ENCODE data around the gene EIF2A.

Gene EIF2A

DNA sequence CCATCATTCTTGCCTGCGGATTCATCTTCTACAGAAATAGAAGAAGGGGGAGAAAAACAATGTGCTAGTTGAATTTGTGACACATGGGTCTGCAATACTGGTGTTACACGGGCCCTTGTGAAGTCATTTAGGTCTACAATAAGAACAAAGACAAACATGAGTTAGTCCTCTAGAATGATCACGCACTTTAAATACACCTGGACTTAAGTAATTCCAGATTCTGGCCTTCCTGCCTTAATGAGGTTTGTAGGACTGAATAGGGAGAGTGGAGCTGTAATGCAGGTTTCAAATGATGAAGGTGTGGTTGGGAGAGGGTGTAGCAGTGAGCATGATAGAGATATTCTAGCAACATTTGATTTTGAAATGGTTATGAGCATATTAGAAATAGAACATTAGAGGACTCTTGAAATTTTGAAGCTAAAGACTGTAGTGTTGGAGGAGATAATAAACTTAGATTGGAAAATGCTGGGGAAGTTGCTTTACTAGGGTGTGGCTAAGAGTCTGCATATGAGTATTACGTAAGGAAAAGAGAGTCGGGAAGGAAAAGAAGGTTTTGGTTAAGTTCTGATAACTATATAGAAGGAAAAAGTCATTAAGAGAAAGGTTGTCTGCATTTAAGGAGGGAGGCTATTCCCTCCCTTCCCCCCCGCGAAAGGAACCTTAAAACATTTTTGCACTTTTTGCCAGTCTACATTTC lies 606 bp downstream of the EIF2A start:
- Histone ChIP-seq H3K4me1 (peaks cover 29% of the 10 kb centered on the region), H3K36me3 (replicated peaks) (peaks cover 26% of the 10 kb centered on the region), H3K27me3 (ENCODE audit: low read depth) (no peaks in the 10 kb centered on the region), H3K4me3 (peak overlapping the region; percentile 66), H3K9me3 (no peaks in the 10 kb centered on the region)
- no peak for DNase-seq (ENCODE audit: low spot score in 2 of 2)
- in situ Hi-C loops (cut with MboI; ENCODE audit: low sequenced_read_pairs) = loop anchor here (5.0 to 25.0 kb wide), 3 partner anchors 55 to 615 kb away; partner anchors contain the start of gene SELENOT

DNA sequence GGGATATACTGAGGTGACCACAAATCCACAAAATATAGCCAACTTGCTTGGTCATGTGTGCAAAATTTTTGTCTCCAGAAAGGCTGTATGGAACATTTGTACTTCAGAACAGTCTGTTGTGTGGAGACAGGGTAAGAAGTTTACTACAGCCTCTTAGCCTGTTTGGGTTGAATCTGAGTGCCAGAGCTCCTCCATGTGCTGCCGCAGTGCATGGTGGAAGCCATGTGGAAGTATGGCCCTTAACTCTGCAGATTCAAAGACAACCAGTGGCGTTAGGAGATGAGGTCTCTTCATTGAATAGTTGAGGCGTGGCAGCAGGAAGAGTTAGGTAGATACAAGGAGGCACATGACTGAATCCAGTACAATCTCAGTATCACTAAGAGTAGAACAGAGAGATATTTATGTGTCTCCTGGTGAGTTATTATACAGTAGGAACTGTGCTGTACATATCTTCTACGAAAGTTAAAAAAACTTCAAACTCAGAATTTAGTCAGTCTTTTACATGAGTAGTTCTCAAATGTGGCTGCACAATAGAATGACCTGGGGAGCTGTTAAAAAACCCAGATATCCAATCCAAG lies 9.4 kb downstream of the EIF2A start:
- no peaks in the 10 kb centered on the region for H3K9me3 ChIP-seq
- peaks cover 28% of the 10 kb centered on the region for H3K36me3 ChIP-seq (replicated peaks)
- H3K27me3 ChIP-seq (ENCODE audit: low read depth) = no peaks in the 10 kb centered on the region
- no peak for DNase-seq (ENCODE audit: low spot score in 2 of 2)
- in situ Hi-C loops (cut with MboI; ENCODE audit: low sequenced_read_pairs) = no loop called here
- peaks cover 13% of the 10 kb centered on the region for H3K4me1 ChIP-seq
- no peak overlapping the region for H3K4me3 ChIP-seq

DNA sequence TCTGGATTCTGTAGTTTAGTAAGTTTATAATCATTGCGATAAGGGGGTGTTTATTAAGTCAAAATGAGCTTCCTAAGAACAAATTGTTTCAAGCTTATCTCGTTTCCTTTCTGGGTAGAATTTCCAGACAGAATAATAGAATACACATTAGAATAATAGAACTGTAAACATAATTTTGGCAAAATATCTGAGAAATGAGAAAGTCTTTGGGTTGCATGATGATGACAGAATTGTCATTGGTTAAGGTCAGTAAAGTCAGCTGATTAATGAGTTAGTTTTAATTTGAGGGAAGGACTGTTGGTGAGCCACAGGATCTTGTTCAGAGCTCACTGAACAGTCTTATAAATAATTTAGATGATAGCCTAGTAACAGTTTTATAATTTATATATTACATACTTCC lies 10.2 kb downstream of the EIF2A start:
- no peak overlapping the region for H3K4me3 ChIP-seq
- no peaks in the 10 kb centered on the region for H3K27me3 ChIP-seq (ENCODE audit: low read depth)
- peaks cover 13% of the 10 kb centered on the region for H3K4me1 ChIP-seq
- no peak for DNase-seq (ENCODE audit: low spot score in 2 of 2)
- no peaks in the 10 kb centered on the region for H3K9me3 ChIP-seq
- H3K36me3 ChIP-seq (replicated peaks) = peaks cover 26% of the 10 kb centered on the region
- in situ Hi-C loops (cut with MboI; ENCODE audit: low sequenced_read_pairs) = no loop called here

DNA sequence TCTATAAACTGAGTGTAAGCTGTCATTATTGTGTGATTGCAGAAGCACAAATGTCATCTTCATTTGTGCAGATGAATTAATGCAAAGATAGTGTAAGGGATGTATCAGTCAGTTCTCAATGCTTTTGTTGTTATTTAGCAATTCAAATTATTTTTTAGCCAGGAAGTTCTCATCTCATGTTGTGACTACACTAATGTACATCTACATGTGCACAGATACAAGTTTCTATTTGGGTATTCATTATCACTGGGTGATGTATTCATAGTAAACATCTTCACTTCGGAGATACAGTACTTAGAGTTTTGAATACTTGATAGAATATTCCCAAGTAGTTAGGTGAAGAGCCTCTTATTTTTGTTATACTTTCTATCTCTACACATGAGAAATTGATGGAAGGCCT lies 11.1 kb downstream of the EIF2A start:
- DNase-seq (ENCODE audit: low spot score in 2 of 2) = no peak
- Histone ChIP-seq H3K4me3 (no peak overlapping the region), H3K36me3 (replicated peaks) (peaks cover 17% of the 10 kb centered on the region), H3K27me3 (ENCODE audit: low read depth) (no peaks in the 10 kb centered on the region), H3K4me1 (peaks cover 13% of the 10 kb centered on the region), H3K9me3 (no peaks in the 10 kb centered on the region)
- in situ Hi-C loops (cut with MboI; ENCODE audit: low sequenced_read_pairs) = no loop called here

DNA sequence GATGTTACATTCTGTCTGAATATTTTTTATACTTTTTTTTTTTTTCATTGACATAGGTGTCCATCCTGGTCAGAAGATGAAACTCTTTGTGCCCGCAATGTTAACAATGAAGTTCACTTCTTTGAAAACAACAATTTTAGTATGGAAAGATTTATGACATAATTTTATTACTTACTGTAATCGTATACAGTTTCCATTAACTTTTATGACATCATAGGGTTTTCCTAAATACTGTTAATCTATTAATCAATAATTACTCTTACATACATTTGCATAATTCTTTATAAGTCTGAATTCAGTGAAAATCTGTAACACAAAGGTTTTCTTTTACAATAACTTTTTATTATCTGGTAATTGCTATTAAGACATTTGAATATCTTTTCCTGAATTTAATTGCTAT lies 17.7 kb downstream of the EIF2A start:
- Histone ChIP-seq H3K4me3 (no peak overlapping the region), H3K36me3 (replicated peaks) (peaks cover 28% of the 10 kb centered on the region), H3K27me3 (ENCODE audit: low read depth) (no peaks in the 10 kb centered on the region), H3K4me1 (no peaks in the 10 kb centered on the region; the same call in 1 of the 2 replicates), H3K9me3 (no peaks in the 10 kb centered on the region)
- in situ Hi-C loops (cut with MboI; ENCODE audit: low sequenced_read_pairs) = no loop called here
- DNase-seq (ENCODE audit: low spot score in 2 of 2) = no peak

DNA sequence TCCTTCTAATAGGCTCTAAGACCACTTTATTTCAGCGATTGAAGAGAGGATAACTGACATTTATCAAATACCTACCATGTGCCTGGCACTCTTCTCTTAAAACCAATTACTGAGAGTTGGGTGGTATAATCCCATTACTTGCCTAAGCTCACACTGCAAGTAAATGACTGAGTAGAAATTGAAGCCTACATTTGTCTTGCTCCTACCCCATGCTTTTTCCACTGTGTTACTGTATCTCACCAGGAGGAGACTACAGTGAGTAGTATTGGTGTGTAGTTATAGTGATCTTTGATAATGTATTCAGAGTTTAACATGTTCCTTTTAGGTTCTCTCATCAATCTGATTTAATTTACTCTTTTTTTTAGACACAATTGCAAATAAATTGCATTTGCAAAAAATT lies 20.7 kb downstream of the EIF2A start:
- H3K36me3 ChIP-seq (replicated peaks) = peaks cover 41% of the 10 kb centered on the region
- in situ Hi-C loops (cut with MboI; ENCODE audit: low sequenced_read_pairs) = no loop called here

DNA sequence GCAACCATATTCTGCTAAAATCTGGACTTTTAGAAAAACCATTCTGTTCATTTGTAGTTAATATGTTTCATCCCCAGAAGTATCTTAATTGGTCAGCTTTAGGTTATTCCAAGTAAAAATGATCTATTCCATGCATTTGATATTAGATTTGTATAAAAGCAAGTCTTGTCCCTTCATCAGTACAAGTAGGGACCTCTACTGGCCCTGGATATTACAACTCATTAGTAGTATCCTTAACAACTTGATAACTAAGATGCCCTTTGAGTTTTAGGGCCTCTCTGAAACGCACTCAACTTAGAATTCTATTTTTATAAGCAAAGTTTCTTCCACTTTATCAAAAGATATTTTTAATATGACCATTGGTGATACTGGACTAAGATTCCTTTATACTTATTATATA lies 31.3 kb downstream of the EIF2A start:
- Histone ChIP-seq H3K4me3 (no peak overlapping the region), H3K36me3 (replicated peaks) (peaks cover 36% of the 10 kb centered on the region), H3K27me3 (ENCODE audit: low read depth) (no peaks in the 10 kb centered on the region), H3K4me1 (peaks cover 4% of the 10 kb centered on the region), H3K9me3 (no peaks in the 10 kb centered on the region)
- DNase-seq (ENCODE audit: low spot score in 2 of 2) = no peak
- in situ Hi-C loops (cut with MboI; ENCODE audit: low sequenced_read_pairs) = no loop called here

More for the DNA sequence above, 20.7 kb downstream of the EIF2A start:
- no peaks in the 10 kb centered on the region for H3K27me3 ChIP-seq (ENCODE audit: low read depth)
- H3K4me1 ChIP-seq = no peaks in the 10 kb centered on the region
- no peak for DNase-seq (ENCODE audit: low spot score in 2 of 2)
- H3K9me3 ChIP-seq = no peaks in the 10 kb centered on the region
- H3K4me3 ChIP-seq = no peak overlapping the region

DNA sequence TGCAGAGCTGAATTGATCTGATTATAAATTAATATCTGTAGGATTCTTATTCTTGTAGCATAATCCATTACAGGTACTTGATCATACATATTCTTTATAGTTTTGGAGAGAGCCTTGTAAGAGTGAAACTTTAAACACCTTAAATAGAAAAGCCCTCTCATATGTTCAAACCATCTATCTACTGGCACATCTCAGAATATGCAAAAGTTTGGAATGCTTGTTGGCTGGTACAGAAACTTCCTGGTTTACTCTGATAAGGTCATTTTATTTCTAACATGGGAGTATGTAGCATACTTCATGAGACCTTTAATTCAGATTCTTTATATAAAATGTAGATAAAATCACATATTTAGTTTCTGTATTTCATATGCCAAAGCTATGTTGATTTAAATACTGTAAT lies 34.6 kb downstream of the EIF2A start:
- DNase-seq (ENCODE audit: low spot score in 2 of 2) = no peak
- H3K4me1 ChIP-seq = peaks cover 10% of the 10 kb centered on the region
- H3K27me3 ChIP-seq (ENCODE audit: low read depth) = no peaks in the 10 kb centered on the region
- peaks cover 39% of the 10 kb centered on the region for H3K36me3 ChIP-seq (replicated peaks)
- H3K9me3 ChIP-seq = no peaks in the 10 kb centered on the region
- H3K4me3 ChIP-seq = no peak overlapping the region
- in situ Hi-C loops (cut with MboI; ENCODE audit: low sequenced_read_pairs) = no loop called here

DNA sequence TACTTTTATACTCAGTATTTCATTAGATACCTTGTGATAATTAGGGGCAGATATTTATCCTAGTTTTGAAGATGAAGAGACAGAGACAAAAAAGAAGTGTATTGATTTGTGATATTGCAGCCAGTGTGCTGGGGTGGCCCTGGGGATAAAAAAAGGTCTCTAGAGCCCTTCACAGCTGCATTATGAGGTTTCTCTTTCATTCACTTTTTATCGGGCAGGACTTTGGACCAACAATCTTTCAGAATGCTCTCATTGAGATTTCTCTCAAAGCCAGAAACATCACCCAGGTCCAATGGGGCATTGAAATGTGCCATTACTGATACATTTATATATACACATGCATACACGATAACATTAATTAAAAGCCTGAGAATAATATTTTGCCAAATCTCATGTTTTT lies 36.0 kb downstream of the EIF2A start:
- H3K4me1 ChIP-seq = peaks cover 10% of the 10 kb centered on the region
- H3K36me3 ChIP-seq (replicated peaks) = peaks cover 34% of the 10 kb centered on the region
- in situ Hi-C loops (cut with MboI; ENCODE audit: low sequenced_read_pairs) = no loop called here
- no peak overlapping the region for H3K4me3 ChIP-seq
- no peaks in the 10 kb centered on the region for H3K9me3 ChIP-seq
- no peaks in the 10 kb centered on the region for H3K27me3 ChIP-seq (ENCODE audit: low read depth)
- DNase-seq (ENCODE audit: low spot score in 2 of 2) = no peak

DNA sequence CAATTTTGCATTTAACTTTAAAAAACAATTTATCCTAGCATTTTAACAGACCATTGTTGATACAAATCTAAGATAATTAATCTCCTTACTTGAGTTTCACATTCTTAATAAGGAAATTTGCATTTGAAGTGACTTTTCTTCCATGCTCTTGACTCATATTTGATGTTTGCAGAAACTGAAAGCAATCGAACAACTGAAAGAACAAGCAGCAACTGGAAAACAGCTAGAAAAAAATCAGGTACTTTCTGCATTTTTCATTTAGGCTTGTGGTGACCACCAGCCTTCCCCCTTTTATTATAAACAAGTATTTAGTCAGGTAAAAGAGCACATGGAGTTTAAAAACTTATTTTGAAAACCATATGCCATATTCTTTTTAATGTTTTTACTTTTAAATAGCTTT lies 36.4 kb downstream of the EIF2A start:
- Histone ChIP-seq H3K9me3 (no peaks in the 10 kb centered on the region), H3K27me3 (ENCODE audit: low read depth) (no peaks in the 10 kb centered on the region), H3K4me1 (peaks cover 10% of the 10 kb centered on the region), H3K4me3 (no peak overlapping the region), H3K36me3 (replicated peaks) (peaks cover 32% of the 10 kb centered on the region)
- peak in 1 of 2 experiments; percentile 46 for DNase-seq (ENCODE audit: low spot score in 2 of 2)
- in situ Hi-C loops (cut with MboI; ENCODE audit: low sequenced_read_pairs) = no loop called here

DNA sequence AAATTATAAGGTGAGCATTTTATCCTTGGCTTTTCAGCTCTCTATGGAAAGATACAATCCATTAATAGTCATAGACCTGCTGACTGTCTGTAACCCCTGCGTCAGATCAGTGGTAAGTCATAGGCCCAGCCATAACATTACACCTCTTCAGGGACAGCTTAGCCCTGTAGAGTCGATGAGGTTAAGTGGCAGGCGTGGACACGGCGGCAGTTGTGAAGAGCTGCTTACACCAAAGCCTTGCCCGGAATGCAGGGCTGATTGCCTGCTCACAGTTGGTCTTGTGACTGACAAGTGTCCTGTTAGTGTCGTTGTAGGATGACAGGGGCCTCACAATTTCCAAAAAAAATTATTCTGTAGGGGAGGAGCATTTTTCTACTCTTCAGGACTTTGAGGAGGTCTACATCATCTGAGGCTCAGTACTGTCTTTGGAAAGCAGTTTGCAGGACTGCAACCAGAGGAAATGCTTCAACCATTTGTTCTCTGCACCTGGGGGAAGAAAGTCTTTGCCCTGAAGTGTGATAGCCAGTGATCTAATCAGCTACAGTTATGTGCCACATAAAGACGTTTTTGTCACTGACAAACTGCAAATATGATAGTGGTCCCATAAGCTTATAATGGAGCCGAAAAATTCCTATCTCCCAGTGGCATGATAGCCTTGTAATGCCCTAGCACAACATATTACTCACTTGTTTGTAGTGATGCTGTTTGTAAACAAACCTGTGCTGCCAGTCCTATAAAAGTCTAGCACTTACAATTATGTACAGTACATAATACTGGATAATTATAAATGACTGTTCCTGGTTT lies 41.6 kb downstream of the EIF2A start:
- in situ Hi-C loops (cut with MboI; ENCODE audit: low sequenced_read_pairs) = no loop called here
- Histone ChIP-seq H3K4me3 (no peak overlapping the region), H3K27me3 (ENCODE audit: low read depth) (no peaks in the 10 kb centered on the region), H3K36me3 (replicated peaks) (peaks cover 28% of the 10 kb centered on the region), H3K4me1 (peaks cover 2% of the 10 kb centered on the region), H3K9me3 (no peaks in the 10 kb centered on the region)
- no peak for DNase-seq (ENCODE audit: low spot score in 2 of 2)

DNA sequence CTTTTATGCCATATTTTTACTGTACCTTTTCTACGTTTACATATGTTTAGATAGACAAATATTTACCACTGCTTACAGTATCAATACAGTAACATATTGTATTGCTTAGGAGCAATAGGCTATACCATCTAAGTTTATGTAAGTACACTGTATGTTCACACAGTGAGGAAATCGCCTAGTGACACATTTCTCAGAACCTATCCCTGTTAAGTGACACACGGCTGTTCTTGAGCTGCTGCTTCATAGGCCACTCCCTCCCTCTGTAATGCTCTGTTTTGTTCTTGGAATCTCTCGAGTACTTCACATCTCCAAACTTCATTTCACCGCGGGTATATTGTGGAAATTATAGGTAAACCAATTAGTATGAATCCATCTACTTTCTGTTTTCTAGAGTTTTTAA lies 43.2 kb downstream of the EIF2A start:
- H3K9me3 ChIP-seq = no peaks in the 10 kb centered on the region
- in situ Hi-C loops (cut with MboI; ENCODE audit: low sequenced_read_pairs) = no loop called here
- H3K27me3 ChIP-seq (ENCODE audit: low read depth) = no peaks in the 10 kb centered on the region
- no peak overlapping the region for H3K4me3 ChIP-seq
- H3K36me3 ChIP-seq (replicated peaks) = peaks cover 17% of the 10 kb centered on the region
- DNase-seq (ENCODE audit: low spot score in 2 of 2) = no peak
- H3K4me1 ChIP-seq = no peaks in the 10 kb centered on the region

DNA sequence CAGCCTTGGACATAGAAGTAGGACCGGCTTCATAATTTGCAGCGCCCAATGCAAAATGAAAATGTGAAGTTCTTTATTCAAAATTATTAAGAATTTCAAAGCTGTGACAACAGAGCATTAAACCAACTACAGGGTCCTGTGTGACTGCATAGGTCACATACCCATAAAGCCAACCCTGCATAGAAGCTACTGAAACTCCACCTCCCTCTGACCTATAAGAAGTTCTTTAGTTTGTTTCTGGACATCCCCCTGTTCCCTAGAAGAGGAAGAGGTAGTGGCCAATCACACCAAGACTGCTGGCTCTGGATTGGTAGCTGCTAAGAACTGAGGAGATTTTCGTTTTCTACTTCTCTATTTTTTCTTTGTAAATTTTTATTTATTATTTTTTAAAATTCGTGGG lies 47.6 kb downstream of the EIF2A start:
- in situ Hi-C loops (cut with MboI; ENCODE audit: low sequenced_read_pairs) = no loop called here
- no peak for DNase-seq (ENCODE audit: low spot score in 2 of 2)
- no peaks in the 10 kb centered on the region for H3K9me3 ChIP-seq
- H3K4me3 ChIP-seq = no peak overlapping the region
- no peaks in the 10 kb centered on the region for H3K27me3 ChIP-seq (ENCODE audit: low read depth)
- peaks cover 8% of the 10 kb centered on the region for H3K4me1 ChIP-seq
- no peaks in the 10 kb centered on the region for H3K36me3 ChIP-seq (replicated peaks)

DNA sequence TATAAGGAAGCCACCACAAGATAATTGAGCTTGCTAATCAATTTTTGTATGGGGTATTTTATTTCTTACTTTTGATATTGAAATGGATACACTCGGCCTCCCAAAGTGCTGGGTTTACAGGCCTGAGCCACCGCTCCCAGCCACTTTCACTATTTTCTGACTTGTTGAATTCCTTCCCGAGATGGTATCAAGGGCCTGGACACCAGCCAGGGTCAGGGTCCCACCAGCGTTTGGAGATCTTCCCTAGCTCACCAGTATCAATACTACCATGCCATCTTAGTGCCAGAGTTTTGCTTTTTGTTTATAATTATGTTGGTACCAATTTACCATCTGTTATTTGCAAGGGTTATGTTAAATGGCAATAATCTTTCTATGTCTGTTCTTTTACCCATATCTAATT lies 51.1 kb downstream of the EIF2A start:
- no peak for DNase-seq (ENCODE audit: low spot score in 2 of 2)
- Histone ChIP-seq H3K4me1 (peaks cover 28% of the 10 kb centered on the region), H3K36me3 (replicated peaks) (no peaks in the 10 kb centered on the region), H3K4me3 (no peak overlapping the region), H3K9me3 (no peaks in the 10 kb centered on the region), H3K27me3 (ENCODE audit: low read depth) (no peaks in the 10 kb centered on the region)
- in situ Hi-C loops (cut with MboI; ENCODE audit: low sequenced_read_pairs) = no loop called here
